H1 (cell line): ENCODE measurements around the gene SLC16A9. TPM values are rescaled to one million over a fixed set of nuclear protein-coding genes. Genes with fewer than 3 reads are reported as not detected.

ENCODE experiments used
- CTCF ChIA-PET: fragments of 300-600 bp; sonication (Branson Sonifier 250); formaldehyde crosslinking; loops from one replicate; lab custom pipeline; 2021; ENCODE audit not compliant: partially characterized antibody; lab: Charles Lee
- POLR2A ChIA-PET: fragments of 300-600 bp; sonication (Branson Sonifier 250); formaldehyde crosslinking; loops from one replicate; lab custom pipeline; 2021; ENCODE audit warnings: inconsistent platforms; ENCODE audit not compliant: partially characterized antibody; lab: Charles Lee
- DNase-seq, 2 experiments: peaks; one replicate each; pipeline versions ENCODE4 v3.0.0 to v3.0.0-alpha.2; 2010 to 2022; ENCODE audit warnings: low spot score in 2 of 2, low read depth in 1 of 2, mixed read lengths in 1 of 2
- FAIRE-seq: peaks from 2 replicates; lab custom pipeline; 2011; peaks lifted over from hg19 to GRCh38; lab: Jason Lieb, UNC
- H2AFZ ChIP-seq: 2 replicates; pipeline ENCODE4 v1.8.1; 2012; ENCODE audit warnings: low read length, inconsistent platforms
- H2AK5ac ChIP-seq: 2 replicates; pipeline ENCODE4 v1.6.1; 2013; ENCODE audit warnings: low read depth, low read length
- H2BK120ac ChIP-seq: replicated peaks from 2 replicates; pipeline ENCODE3; 2013; ENCODE audit warnings: low read depth, low read length, inconsistent platforms
- H2BK12ac ChIP-seq: 2 replicates; pipeline ENCODE4 v1.6.1; 2013; ENCODE audit warnings: low read depth, low read length
- H2BK15ac ChIP-seq: 2 replicates; pipeline ENCODE4 v1.6.1; 2013; ENCODE audit warnings: low read length
- H2BK20ac ChIP-seq: 2 replicates; pipeline ENCODE4 v1.6.1; 2013; ENCODE audit warnings: low read length
- H2BK5ac ChIP-seq: 2 replicates; pipeline ENCODE4 v1.6.1; 2013; ENCODE audit warnings: low read depth, low read length
- H3K14ac ChIP-seq: 2 replicates; pipeline ENCODE4 v1.6.1; 2013; ENCODE audit warnings: inconsistent platforms; ENCODE audit not compliant: insufficient read length
- H3K18ac ChIP-seq: 2 replicates; pipeline ENCODE4 v1.6.1; 2013; ENCODE audit warnings: low read length; ENCODE audit errors: extremely low read depth
- H3K23ac ChIP-seq: 2 replicates; pipeline ENCODE4 v1.6.1; 2013; ENCODE audit warnings: inconsistent platforms; ENCODE audit not compliant: insufficient read length
- H3K23me2 ChIP-seq: 2 replicates; pipeline ENCODE4 v1.6.1; 2013; ENCODE audit warnings: low read depth, low read length
- H3K27ac ChIP-seq: 2 replicates; pipeline ENCODE4 v1.6.1; 2011; ENCODE audit warnings: low read depth, low read length, inconsistent platforms
- H3K27me3 ChIP-seq, 4 experiments: replicated peaks in 1 of 4; 1 replicate in 1 of 4; 2 replicates in 3 of 4; pipeline versions ENCODE4 v1.6.1 to v1.8.1; 2011 to 2013; ENCODE audit warnings: low read length in 3 of 4, mild to moderate bottlenecking in 3 of 4, inconsistent platforms in 2 of 4, mixed read lengths in 2 of 4, moderate library complexity in 1 of 4; ENCODE audit not compliant: control insufficient read depth in 3 of 4, insufficient read depth in 3 of 4; ENCODE audit errors: extremely low read depth in 1 of 4
- H3K36me3 ChIP-seq, 4 experiments: 2 replicates each; pipeline versions ENCODE4 v1.6.1 to v1.8.1; 2011 to 2013; ENCODE audit warnings: mild to moderate bottlenecking in 4 of 4, low read length in 3 of 4, moderate library complexity in 2 of 4, control low read depth in 1 of 4, inconsistent platforms in 1 of 4; ENCODE audit not compliant: insufficient read depth in 4 of 4, control insufficient read depth in 2 of 4
- H3K4ac ChIP-seq: replicated peaks from 2 replicates; pipeline ENCODE3; 2013; ENCODE audit warnings: low read length, low read depth, mixed read lengths, inconsistent platforms; ENCODE audit not compliant: insufficient read length
- H3K4me1 ChIP-seq, 4 experiments: replicated peaks in 1 of 4; 1 replicate in 1 of 4; 2 replicates in 3 of 4; pipeline versions ENCODE4 v1.6.1 to v1.8.1; 2011 to 2013; ENCODE audit warnings: low read length in 3 of 4, inconsistent platforms in 2 of 4, mixed read lengths in 1 of 4; ENCODE audit not compliant: insufficient read depth in 4 of 4, control insufficient read depth in 3 of 4
- H3K4me2 ChIP-seq, 2 experiments: 2 replicates each; pipeline versions ENCODE4 v1.6.1 to v1.8.1; 2011 to 2013; ENCODE audit warnings: low read depth in 2 of 2, low read length in 2 of 2, control low read depth in 1 of 2, inconsistent platforms in 1 of 2, mild to moderate bottlenecking in 1 of 2; ENCODE audit not compliant: insufficient read depth in 1 of 2
- H3K4me3 ChIP-seq, 4 experiments: fragments of 200-600, 300-600 bp in 1 of 4; sonication (generic), shearing (Covaris generic), sonication (Bioruptor Twin) in 1 of 4; 2 replicates each; pipeline versions ENCODE4 v1.5.1 to v1.8.1; 2011 to 2016; ENCODE audit warnings: low read length in 4 of 4, low read depth in 3 of 4, control low read depth in 2 of 4, inconsistent platforms in 2 of 4, mild to moderate bottlenecking in 2 of 4, mixed read lengths in 1 of 4, moderate library complexity in 1 of 4; ENCODE audit not compliant: insufficient read depth in 2 of 4; ENCODE audit errors: extremely low read depth in 1 of 4
- H3K56ac ChIP-seq: replicated peaks from 2 replicates; pipeline ENCODE3; 2013; ENCODE audit warnings: low read depth, mild to moderate bottlenecking, mixed read lengths, low read length, inconsistent platforms; ENCODE audit not compliant: insufficient read length
- H3K79me1 ChIP-seq: 2 replicates; pipeline ENCODE4 v1.6.1; 2013; ENCODE audit warnings: low read depth, low read length, control low read depth
- H3K79me2 ChIP-seq, 2 experiments: 2 replicates each; pipeline versions ENCODE4 v1.6.1 to v1.8.1; 2012 to 2013; ENCODE audit warnings: low read length in 2 of 2, mild to moderate bottlenecking in 2 of 2, inconsistent platforms in 1 of 2; ENCODE audit not compliant: insufficient read depth in 2 of 2, control insufficient read depth in 1 of 2
- H3K9ac ChIP-seq, 4 experiments: replicated peaks in 1 of 4; 1 replicate in 1 of 4; 2 replicates in 3 of 4; pipeline versions ENCODE4 v1.6.1 to v1.8.1; 2011 to 2013; ENCODE audit warnings: low read depth in 3 of 4, low read length in 3 of 4, control low read depth in 2 of 4, mild to moderate bottlenecking in 2 of 4, moderate library complexity in 2 of 4, inconsistent platforms in 1 of 4; ENCODE audit errors: extremely low read depth in 1 of 4
- H3K9me3 ChIP-seq, 2 experiments: 2 replicates each; pipeline versions ENCODE4 v1.6.1 to v1.8.1; 2012 to 2013; ENCODE audit warnings: mild to moderate bottlenecking in 2 of 2, moderate library complexity in 2 of 2, control low read depth in 1 of 2, inconsistent platforms in 1 of 2, low read depth in 1 of 2, low read length in 1 of 2, mixed read lengths in 1 of 2; ENCODE audit not compliant: insufficient read depth in 2 of 2
- H4K20me1 ChIP-seq, 2 experiments: replicated peaks in 1 of 2; 2 replicates each; pipeline versions ENCODE3 to v1.8.1; 2011 to 2013; ENCODE audit warnings: inconsistent platforms in 2 of 2, low read length in 2 of 2, mild to moderate bottlenecking in 1 of 2; ENCODE audit not compliant: insufficient read depth in 2 of 2, control insufficient read depth in 1 of 2
- H4K5ac ChIP-seq: 2 replicates; pipeline ENCODE4 v1.6.1; 2013; ENCODE audit warnings: low read length, low read depth, mixed read lengths, inconsistent platforms; ENCODE audit not compliant: insufficient read length
- H4K8ac ChIP-seq: 2 replicates; pipeline ENCODE4 v1.8.0; 2013; ENCODE audit warnings: mild to moderate bottlenecking, moderate library complexity, low read length, inconsistent platforms; ENCODE audit not compliant: insufficient read depth; ENCODE audit errors: extremely low read depth
- H4K91ac ChIP-seq: replicated peaks from 2 replicates; pipeline ENCODE3; 2013; ENCODE audit warnings: low read length, mixed read lengths, inconsistent platforms; ENCODE audit not compliant: insufficient read length
- ATF2 ChIP-seq: IDR thresholded peaks from 2 replicates; pipeline ENCODE4 v1.6.1; 2012; ENCODE audit warnings: low read length, inconsistent platforms
- JUN ChIP-seq: IDR thresholded peaks from 2 replicates; pipeline ENCODE4 v1.6.1; 2011; ENCODE audit warnings: low read depth, mild to moderate bottlenecking, improper control_type of control experiment, low read length
- WGBS, 2 experiments: shearing (Covaris generic) in 1 of 2; methylation state at CpG; one replicate each; pipeline versions ENCODE4 v1.1.6 to v1.1.7; 2013 to 2015; ENCODE audit warnings: low lambda C conversion rate in 2 of 2, mixed read lengths in 2 of 2, inconsistent platforms in 1 of 2, low coverage in 1 of 2, missing lambda C conversion rate in 1 of 2; ENCODE audit not compliant: insufficient replicate concordance in 2 of 2, insufficient coverage in 1 of 2, insufficient read length in 1 of 2; ENCODE audit errors: extremely low coverage in 1 of 2, missing lambda C conversion rate in 1 of 2; 5-methylcytosine and 5-hydroxymethylcytosine counted together
- polyA plus RNA-seq, 7 experiments: library from polyadenylated mRNA; depleted of rRNA in 3 of 7; stranded (reverse) in 5 of 7; unstranded in 2 of 7; fragments of >200 nt in 5 of 7; fragments of 200-250 nt in 2 of 7; gene quantifications; 1 replicate in 5 of 7; 2 replicates in 1 of 7; 4 replicates in 1 of 7; pipeline versions ENCODE4 v1.2.1 to v1.2.3, GENCODE V29; 2011 to 2013; ENCODE audit warnings: missing spikeins in 2 of 7, mixed read lengths in 2 of 7
- total RNA-seq: library from RNA; stranded (reverse); fragmentation: NEBNext Ultra II Directional; extraction: Animal tissue kit (Norgen Biotek cat#: 25700); gene quantifications from 2 replicates; pipeline ENCODE4 v1.2.1, GENCODE V29; 2021

SLC16A9 gene
- total and polyA plus RNA-seq, 2 of the 8 experiments (the other 6 are each of a cell fraction or from before 2014, with no cell fraction given): 11.2 to 20.5 TPM

GRCh38 chr10:59677253-59677831 is 32.3 kb downstream of the SLC16A9 start:
- no peak overlapping the region for H3K9ac ChIP-seq
- no peak overlapping the region for H3K27ac ChIP-seq
- no peak overlapping the region for H2BK12ac ChIP-seq
- H3K14ac ChIP-seq: no peak overlapping the region
- H2BK15ac ChIP-seq: no peak overlapping the region
- no peak overlapping the region for H3K4ac ChIP-seq
- no peaks in the 10 kb centered on the region for H3K27me3 ChIP-seq
- no peaks in the 10 kb centered on the region for H3K9me3 ChIP-seq
- H3K4me2 ChIP-seq: no peak overlapping the region
- no peaks in the 10 kb centered on the region for H4K20me1 ChIP-seq
- H3K36me3 ChIP-seq: peaks cover 0 to 11% (median 3%) of the 10 kb centered on the region in 4 experiments; a peak in 4 of 8 replicates
- no peak overlapping the region for H4K91ac ChIP-seq
- H2BK120ac ChIP-seq: no peak overlapping the region
- H2AFZ ChIP-seq: no peak overlapping the region
- no peak overlapping the region for H3K23ac ChIP-seq
- H2BK20ac ChIP-seq: no peak overlapping the region
- H3K23me2 ChIP-seq: no peaks in the 10 kb centered on the region
- H3K79me1 ChIP-seq: no peaks in the 10 kb centered on the region
- CTCF ChIA-PET: interaction anchor here (0.6 to 6.1 kb wide), 9 partner anchors 15 to 729 kb away, joined by 3 to 46 read pairs (median 4); no protein-coding TSS in a partner anchor
- H3K4me3 ChIP-seq: no peak overlapping the region
- H3K56ac ChIP-seq: no peak overlapping the region
- DNase-seq (no peak), FAIRE-seq (no peak)
- no peak overlapping the region for H2AK5ac ChIP-seq
- H4K8ac ChIP-seq: no peak overlapping the region
- H3K4me1 ChIP-seq: peaks cover 0 to 2% (median 0%) of the 10 kb centered on the region in 4 experiments; a peak in 2 of 7 replicates
- no peak overlapping the region for H2BK5ac ChIP-seq
- no peak overlapping the region for H4K5ac ChIP-seq
- WGBS, 2 experiments: 88% methylated on average over 5 of the region's 5 CpGs; no CpG with 5 or more reads in 1 of the 2 experiments
- no peaks in the 10 kb centered on the region for H3K79me2 ChIP-seq
- no peak overlapping the region for H3K18ac ChIP-seq
- POLR2A ChIA-PET: interaction anchor here (0.5 to 0.7 kb wide), 2 partner anchors 9 to 687 kb away, joined by 3 read pairs; no protein-coding TSS in a partner anchor
- TF ChIP-seq JUN (no peak), ATF2 (no peak)
